NCI-H2107 (cell line): ENCODE measurements around the gene PRELP.
"Not testable (repeated sequence)": the region's sequence is repeated elsewhere in the genome, so short reads cannot be mapped to it uniquely, and the experiment has no call there.

Experiments
- DNase-seq: peaks from one replicate; lab custom pipeline; 2025; lab: John Stamatoyannopoulos, UW

The PRELP gene

GRCh38 chr1:203454986-203455471 is 20.6 kb upstream of the PRELP start:
- DNase-seq = no peak

- no peak for DNase-seq
Measured at GRCh38 chr1:203455706-203456105, 19.9 kb upstream of the PRELP start.

DNA sequence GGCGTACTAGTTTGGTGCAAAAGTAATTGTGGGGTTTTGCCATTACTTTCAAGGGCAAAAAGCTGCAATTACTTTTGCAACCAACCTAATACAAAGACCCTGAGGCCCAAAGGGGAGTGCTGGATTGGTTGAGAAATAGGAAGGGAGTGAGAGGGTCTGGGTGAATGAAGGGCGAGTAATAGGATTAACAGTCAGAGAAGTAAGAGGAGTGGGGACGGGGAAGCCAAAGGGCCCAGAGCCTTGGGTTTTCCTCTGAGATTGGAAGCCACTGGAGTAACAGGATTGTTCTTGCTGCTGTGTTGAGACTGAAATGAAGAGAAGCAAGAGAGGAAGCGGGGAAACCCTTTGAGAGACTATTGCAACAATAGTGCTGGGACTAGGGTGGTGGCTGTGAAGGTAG is 19.0 kb upstream of the PRELP start:
- DNase-seq = no peak

- no peak for DNase-seq
Measured at GRCh38 chr1:203458078-203458477, 17.5 kb upstream of the PRELP start.

GRCh38 chr1:203459671-203460201 is 15.9 kb upstream of the PRELP start:
- no peak for DNase-seq

GRCh38 chr1:203461717-203462116 is 13.9 kb upstream of the PRELP start:
- DNase-seq = no peak

DNA sequence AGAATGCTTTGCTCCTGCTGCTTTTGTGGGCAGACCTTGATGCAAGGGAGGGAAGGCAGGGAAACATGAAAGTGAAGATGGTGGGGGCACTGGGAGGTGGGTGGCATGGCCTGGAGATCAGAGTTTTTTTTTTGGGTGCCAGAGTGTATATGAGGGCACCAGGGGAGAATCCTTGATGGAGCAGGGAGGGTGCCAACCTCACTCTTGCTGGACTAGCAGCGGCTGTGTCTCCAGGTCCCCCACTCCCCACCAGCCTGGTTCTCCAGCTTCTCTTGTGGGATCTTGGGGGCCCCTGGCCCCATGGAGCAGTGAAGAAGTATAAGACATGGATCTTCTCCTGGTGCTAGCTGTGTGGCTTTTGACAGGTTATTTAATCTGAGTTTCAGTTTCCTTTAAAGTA is 13.5 kb upstream of the PRELP start:
- no peak for DNase-seq

DNA sequence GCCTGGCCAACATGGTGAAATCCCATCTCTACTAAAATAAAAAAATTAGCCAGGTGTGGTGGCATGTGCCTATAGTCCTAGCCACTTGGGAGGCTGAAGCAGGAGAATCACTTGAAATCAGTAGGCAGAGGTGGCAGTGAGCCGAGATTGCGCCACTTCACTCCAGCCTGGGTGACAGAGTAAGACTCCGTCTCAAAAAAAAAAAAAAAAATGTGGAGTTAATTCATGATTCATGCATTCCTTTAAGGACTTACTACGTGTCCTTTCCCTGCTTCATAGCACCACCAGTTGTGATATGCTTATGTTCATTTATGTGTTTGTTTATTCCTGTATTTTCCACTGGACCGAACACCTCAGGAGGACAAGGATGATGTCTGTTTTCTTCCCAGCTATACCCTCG is 12.7 kb upstream of the PRELP start:
- no peak for DNase-seq

DNA sequence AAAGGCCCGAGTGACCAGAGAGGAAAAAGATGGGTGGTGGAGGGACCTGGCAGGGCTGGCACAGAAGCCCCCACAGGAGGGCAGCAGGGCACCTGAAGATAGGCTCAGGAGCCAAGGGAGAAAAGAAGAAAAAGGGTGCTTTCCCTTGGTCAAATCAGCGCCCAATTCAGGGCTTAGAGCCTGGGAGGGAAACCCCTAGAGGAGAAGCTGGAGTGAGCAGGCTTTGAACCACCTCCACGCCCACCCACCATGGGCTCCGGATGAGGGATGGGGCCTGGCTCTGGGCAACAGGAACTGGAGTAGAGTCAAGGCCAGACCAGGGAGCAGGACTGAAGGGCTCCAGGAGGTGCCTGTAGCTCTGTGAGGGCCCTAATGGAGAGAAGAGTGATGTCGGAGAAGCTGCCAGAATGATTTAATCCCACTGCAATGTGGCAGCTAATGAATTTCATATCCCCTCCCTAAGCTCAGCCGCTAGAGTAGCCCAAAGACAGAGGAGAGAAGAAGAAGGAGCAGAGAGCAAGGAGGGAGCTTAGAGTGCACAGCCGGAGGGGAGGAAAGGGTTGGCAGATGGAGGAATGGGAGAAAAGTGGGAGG is 12.0 kb upstream of the PRELP start:
- DNase-seq = no peak

GRCh38 chr1:203464226-203464625 is 11.4 kb upstream of the PRELP start:
- DNase-seq = no peak

GRCh38 chr1:203464743-203465142 is 10.9 kb upstream of the PRELP start:
- DNase-seq = no peak

- DNase-seq = no peak
Measured at GRCh38 chr1:203465146-203465798, 10.3 kb upstream of the PRELP start.

GRCh38 chr1:203465948-203466347 is 9.7 kb upstream of the PRELP start:
- DNase-seq = no peak

GRCh38 chr1:203466906-203467549 is 8.6 kb upstream of the PRELP start:
- DNase-seq = not testable (repeated sequence)

- DNase-seq = no peak
Measured at GRCh38 chr1:203467550-203467921, 8.1 kb upstream of the PRELP start.

DNA sequence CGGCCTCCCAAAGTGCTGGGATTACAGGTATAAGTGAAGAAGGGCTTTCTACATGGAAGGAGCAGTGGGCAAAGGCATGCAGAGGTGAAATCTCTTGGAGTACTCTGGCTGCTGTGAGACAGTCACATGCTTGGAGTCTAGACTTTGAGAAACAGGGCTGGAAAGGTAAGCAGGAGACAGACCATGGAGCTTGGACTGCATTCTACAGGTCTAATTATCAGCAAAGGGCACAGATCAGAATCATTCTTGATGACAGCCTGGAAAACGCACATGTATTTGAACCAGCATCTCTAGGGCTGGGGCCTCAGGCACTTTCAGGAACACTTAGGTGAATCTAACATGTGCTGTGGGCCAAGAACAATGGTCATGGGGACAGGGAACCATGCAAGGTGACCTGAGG is 7.3 kb upstream of the PRELP start:
- no peak for DNase-seq

DNA sequence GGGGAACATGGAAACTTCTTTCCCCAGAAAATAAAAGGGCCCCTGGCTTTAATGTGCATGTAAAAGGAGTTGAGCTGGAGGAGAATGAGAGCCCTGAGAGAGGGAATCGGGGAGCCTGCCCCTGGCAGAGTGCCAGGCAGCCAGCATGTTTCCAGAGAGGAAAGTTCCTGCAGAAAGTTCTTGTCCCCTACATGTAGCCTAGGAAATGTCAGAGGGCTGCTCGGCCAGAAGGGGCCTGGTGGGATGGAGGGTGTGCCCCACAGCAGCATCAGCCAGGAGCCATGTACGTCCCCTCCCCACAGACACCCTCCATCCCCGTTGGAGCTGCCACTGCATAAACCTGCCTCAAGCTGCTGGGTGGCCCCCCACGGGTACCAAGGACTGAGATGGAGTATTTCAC is 5.4 kb upstream of the PRELP start:
- no peak for DNase-seq

DNA sequence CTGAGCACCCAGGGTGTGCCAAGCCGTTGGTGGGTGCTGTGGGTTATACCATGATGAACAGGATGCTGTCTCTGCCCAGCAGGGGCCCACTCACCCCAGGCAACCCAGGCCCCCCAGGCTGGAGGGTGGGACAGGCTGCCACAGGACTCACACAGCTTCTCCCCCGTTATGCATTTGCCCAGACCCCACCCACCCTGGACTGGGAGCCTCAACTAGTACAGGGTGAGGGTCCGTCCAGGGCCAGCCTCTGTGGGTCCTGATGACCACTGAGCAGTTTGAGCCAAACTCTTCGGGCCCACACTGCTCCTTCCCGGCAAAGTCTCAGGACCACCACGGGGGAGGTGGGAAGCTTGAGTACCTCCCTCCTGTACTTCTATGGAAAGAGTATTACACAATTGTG is 3.8 kb upstream of the PRELP start:
- DNase-seq = no peak

DNA sequence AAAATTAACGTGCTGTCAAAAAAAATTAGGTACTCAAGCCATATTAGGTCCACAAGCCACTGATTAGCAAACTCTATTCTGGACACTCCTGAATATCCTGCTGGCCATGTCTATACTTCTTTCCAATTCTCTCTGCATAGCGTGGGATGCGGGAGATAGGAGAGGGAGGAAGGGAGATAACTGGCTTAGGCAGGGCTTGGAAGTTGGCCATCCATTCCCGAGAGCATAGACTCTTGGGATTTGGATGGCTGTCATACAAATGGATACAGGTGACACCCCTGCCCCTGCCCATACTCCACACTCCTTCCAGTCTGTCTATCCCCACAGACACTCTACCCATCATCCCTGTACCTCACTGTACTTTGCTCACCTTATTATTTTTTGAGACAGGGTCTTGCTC is 2.3 kb upstream of the PRELP start:
- DNase-seq = no peak

GRCh38 chr1:203473781-203474305 is 1.8 kb upstream of the PRELP start:
- DNase-seq = no peak

DNA sequence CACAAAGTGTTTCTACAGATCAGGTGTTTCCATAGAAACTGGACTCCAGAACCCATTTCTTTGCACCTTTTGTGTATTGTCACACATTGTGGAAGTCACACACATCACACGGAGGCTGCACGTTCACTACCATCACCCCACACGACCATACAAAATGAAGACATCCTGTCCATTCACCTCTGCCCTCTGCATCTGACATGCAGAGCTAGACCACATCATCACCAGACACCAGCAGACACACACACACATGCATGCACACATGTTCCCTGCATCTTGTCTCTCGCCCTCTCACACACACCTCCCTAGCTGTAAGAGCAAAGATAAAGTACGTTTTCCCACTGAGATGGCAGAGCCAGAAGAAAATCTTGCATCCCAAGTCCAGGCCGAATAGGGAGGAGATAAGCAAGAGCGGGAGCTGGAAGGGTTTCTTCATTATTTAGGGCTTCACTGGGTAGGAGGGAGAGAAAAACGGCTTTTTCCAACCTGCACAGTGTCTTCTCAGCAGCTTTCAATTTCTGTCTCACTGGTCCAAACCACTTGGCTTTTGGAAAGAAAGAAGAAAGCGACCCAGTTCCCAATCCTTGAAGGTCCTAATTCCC is 709 bp downstream of the PRELP start:
- no peak for DNase-seq

DNA sequence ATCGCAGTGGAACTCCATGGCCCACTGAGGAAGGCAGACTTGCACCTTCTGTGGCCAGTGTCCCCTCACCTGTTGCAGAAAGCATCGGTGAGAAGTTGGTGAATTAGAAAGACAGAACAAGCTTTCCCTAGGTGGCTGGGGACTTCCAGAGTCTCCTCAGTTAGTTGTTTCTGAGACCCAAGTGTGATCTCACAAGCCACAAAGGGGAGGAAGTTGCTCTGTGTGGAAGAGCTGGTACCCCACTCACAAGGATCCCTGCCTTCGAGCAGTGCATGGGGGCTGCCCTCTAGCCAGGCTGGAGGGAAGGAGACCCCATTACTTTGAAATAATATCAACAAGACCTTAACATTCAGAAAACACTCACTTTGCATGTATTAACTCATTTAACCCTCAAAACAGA is 2.1 kb downstream of the PRELP start:
- DNase-seq = no peak

- DNase-seq = no peak
Measured at GRCh38 chr1:203478231-203478630, 2.6 kb downstream of the PRELP start.
